Activated CD4-positive, CD25-positive, alpha-beta regulatory T cell treated with anti-CD3 and anti-CD28 coated beads, Interleukin-2, amount 50 U/mL, for 72 hours (primary cell): ENCODE measurements around the gene LARGE1.
"Not testable (repeated sequence)": the region's sequence is repeated elsewhere in the genome, so short reads cannot be mapped to it uniquely, and the experiment has no call there.

Source experiments
- DNase-seq: peaks from one replicate; pipeline ENCODE4 v3.0.0; 2021

The LARGE1 gene

DNA sequence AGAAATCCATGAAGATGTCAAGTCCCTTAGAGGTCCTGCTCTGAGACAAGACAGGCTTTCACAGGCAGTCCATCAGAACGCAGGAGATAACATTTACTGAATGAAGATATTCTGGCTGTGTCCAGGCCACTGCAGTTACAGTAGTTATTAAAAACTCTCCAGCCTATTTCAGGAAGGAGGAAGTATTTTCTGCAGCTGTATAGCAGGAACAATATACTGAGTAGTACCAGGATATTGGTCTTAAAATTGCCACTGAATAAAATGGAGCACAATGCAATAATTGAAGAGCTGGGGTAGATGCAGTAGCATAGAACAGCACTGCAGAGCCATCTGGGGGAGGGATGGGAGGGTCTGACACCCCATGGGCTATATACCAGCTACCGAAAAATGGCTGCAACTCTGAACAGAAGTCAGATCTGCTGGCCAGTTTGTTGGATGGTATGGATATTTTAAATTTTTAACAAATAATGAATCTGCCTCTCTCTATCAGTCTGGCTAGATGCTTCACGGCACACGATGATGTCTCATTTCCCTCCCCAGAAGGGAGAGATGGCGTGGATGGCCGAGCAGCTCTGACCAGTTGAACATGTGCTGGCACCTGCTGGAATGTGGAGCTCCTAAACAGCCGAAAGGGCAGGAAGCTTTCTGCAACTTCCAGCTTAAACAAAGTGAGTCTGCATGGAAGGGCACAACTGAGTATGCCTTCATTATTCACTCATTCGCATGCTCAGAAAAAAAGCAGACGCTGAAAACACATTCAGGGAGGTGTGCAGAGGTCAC lies 520.0 kb downstream of the LARGE1 start:
- no peak for DNase-seq

DNA sequence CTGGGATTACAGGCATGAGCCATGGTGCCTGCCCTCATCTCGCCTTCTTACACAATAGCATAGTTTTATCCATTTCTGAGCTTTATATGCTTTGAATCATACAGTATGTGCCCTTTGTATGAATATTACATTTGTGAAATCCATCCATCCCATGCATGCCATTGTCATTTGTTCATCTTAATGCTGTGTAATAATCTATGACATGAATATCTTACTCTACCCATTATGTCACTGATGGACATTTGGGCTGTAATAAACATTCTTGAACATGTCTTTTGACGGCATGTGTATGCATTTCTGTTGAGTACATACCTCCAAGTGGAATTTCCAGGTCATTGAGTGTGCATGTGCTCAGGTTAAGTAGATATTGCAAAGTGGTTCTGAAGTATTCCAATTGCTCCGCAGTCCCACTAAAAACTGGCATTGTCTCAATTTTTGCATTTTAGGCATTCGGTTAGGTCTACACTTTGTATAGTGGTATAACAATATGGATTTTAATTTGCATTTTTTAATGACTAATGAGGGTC lies 522.8 kb downstream of the LARGE1 start:
- no peak for DNase-seq

GRCh38 chr22:33393432-33393831 lies 526.8 kb downstream of the LARGE1 start:
- no peak for DNase-seq

- no peak for DNase-seq
These were observed 529.0 kb downstream of the LARGE1 start for GRCh38 chr22:33391298-33391697.

GRCh38 chr22:33389936-33390335 lies 530.3 kb downstream of the LARGE1 start:
- no peak for DNase-seq

DNA sequence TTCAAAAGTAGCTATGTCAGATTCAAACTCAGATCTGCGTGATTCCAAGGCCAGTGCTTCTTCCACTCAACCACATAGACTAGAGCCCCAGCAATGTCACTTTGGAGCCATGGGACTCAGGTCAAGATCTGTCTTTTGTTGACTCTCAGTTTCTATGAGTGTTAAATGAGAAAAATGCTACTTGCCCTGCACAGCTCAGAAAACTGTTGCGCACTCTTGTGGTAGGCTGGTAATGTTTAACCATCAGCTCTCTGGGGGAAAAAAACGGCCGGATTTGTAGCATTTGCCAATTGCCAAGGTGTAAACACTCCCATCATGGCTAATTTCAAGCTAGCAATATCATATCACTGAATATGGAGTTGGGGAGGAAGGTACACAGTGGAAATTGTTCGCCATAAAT lies 534.0 kb downstream of the LARGE1 start:
- no peak for DNase-seq

- DNase-seq, result no peak
These were observed 534.7 kb downstream of the LARGE1 start for GRCh38 chr22:33385611-33386010.

DNA sequence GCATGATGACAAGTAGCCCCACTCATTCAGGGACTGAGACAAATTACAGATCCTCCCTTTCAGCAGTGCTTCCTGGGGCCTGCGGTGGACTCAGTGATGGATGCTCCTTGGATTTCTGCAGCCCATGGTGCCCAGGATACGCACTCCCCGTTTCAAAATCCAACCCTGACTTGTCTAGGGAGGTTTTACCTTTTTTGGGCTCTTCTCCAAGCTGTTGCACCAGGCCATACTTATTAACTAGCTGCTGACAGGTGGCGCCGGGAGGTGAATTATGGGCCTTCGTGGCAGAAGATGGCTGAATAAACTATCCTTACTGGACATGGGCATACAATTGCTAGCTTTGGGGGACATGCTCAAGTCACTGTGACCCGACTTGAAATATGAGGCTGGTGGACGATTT lies 537.8 kb downstream of the LARGE1 start:
- DNase-seq, result no peak

- no peak for DNase-seq
These were observed 538.5 kb downstream of the LARGE1 start for GRCh38 chr22:33381531-33382406.

- DNase-seq, result no peak
These were observed 539.3 kb downstream of the LARGE1 start for GRCh38 chr22:33380789-33381530.

- no peak for DNase-seq
These were observed 540.4 kb downstream of the LARGE1 start for GRCh38 chr22:33379836-33380235.

DNA sequence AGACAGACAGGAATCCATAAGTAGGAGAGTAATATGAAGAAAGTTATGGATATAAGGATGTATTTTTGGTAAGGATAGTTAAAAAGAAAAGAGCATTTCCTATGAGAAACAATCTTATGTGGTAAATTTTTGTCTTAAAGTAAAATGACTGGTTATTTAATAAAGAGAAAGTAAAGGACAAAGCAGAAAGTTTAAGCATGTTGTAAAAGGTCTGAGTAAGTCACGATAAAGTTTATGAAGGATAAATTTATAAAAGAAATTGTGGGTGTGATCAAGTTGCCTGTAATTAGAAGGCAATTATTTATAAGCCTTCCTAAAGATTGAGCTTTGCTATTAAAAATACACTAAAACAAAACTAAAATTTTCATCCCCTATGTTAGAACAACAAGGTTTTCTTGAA lies 547.4 kb downstream of the LARGE1 start:
- no peak for DNase-seq

GRCh38 chr22:33363256-33363655 lies 557.0 kb downstream of the LARGE1 start:
- not testable (repeated sequence) for DNase-seq

- DNase-seq, result no peak
These were observed 557.6 kb downstream of the LARGE1 start for GRCh38 chr22:33362702-33363101.

DNA sequence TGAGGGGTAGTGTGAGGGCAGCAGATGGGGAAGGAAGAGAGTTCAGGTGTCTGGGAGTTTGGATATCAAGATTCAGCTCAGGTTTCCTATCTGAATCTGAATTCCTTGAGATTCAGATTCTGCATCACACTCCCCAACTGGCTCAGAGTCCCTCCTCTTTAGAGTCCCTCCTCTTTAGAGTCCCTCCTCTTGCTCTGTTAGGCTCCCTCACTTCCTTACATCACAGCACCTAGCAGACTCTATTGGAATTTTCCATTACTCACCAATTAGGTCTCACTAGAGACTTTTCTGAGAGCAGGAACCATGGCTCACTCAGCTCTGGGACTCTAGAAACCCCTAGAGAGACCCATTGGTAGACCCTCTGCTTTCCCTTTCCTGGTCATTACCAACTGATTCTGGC lies 558.7 kb downstream of the LARGE1 start:
- no peak for DNase-seq

DNA sequence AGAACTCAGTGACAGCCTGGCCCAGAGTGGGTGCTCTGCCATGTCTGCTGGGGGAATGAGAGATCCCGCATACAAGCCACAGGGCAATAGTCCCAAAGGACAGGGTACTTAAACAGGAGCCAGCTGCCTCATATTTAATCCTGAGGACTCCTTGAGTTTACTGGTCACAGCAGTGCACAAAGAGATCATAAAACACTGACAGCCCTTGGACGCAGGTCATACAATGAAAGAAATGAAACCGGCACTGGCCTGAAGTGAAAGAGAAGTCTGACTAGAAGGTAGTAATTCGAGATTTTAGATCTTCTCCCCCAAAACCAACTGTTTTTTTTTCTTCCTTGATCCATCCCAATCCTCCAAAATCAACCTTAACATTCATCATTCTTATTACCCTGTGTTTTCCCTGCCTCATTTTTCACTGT lies 562.3 kb downstream of the LARGE1 start:
- DNase-seq, result no peak

GRCh38 chr22:33354928-33355327 lies 565.3 kb downstream of the LARGE1 start:
- DNase-seq, result no peak

- DNase-seq, result no peak
These were observed 566.8 kb downstream of the LARGE1 start for GRCh38 chr22:33353502-33353901.

GRCh38 chr22:33352768-33353167 lies 567.5 kb downstream of the LARGE1 start:
- no peak for DNase-seq

- DNase-seq, result no peak
These were observed 569.3 kb downstream of the LARGE1 start for GRCh38 chr22:33350961-33351360.

- no peak for DNase-seq
These were observed 569.8 kb downstream of the LARGE1 start for GRCh38 chr22:33350491-33350890.

- DNase-seq, result no peak
These were observed 573.3 kb downstream of the LARGE1 start for GRCh38 chr22:33347002-33347401.

GRCh38 chr22:33341611-33342010 lies 578.7 kb downstream of the LARGE1 start:
- DNase-seq, result no peak
